Stimulated activated naive CD4-positive, alpha-beta T cell (primary cell): Measurements from ENCODE around the gene LSAMP.
A peak's percentile ranks its signal among the peaks of the same experiment; 100 is the strongest.

Experiments
- DNase-seq, 6 experiments: peaks; one replicate each; lab custom pipeline; 2025; lab: John Stamatoyannopoulos, UW

LSAMP gene

DNA sequence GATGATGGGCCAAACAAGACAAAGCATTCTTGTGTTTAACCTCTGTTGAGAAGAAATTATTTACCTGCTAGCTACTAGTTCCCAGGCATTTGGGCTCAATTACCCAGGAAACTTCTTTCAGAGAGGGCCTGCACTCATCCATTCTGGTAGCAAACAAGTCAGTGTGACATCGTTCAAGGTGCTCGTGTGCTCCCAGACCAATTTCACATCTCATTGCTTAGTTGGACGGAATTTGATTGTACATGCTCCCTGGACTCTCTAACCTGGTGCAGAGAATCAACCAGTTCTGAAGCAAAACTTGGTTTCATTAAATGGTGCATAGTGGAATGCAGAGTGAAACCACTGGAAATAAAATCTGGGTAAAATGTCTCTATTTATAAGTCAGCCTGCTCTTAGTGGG, 392.7 kb downstream of the LSAMP start:
- DNase-seq = no peak

DNA sequence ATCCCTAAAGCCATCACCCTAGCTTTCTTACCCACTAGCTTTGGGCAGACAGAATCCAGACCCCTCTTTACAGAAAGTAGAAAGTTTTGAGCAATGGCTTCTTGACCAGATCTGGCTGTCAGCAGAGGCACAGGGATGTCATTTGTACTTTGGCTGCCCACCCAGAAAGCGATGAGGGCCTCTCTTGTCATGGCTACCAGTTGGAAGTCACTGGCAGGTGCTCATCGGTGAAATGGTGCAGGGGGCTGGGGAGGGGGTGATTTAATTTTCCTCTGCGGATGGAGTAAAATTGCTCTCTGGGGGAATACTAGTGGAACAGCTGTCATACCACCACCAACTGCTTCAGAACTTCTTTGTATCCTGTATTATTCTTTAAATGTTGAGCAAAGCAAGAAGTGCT, 393.7 kb downstream of the LSAMP start:
- DNase-seq = peak in 1 of 6 experiments; percentile 29

DNA sequence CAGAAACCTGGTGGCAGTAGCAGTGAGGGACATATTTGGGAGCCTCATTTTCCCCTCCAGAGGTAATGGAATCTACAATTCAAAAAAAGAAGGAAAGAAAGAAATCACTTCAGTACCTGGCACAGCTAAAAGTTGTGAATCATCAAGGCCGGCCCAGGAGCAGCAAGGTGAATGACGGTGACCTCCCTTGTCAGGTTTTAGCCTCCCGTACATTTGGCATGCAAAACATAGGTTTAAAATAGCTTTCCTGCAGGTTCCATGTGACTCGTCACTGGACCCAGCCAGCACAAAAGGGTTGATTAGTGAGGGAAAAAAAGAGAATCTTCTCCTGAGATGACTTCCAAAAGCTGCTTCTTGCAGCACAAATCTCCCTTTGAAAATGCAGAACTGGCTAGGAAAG, 394.2 kb downstream of the LSAMP start:
- no peak for DNase-seq

- no peak for DNase-seq
Observed at GRCh38 chr3:116050311-116050915, 394.9 kb downstream of the LSAMP start.

GRCh38 chr3:116048991-116049390, 396.3 kb downstream of the LSAMP start:
- no peak for DNase-seq

- no peak for DNase-seq
Observed at GRCh38 chr3:116046350-116046749, 398.9 kb downstream of the LSAMP start.

DNA sequence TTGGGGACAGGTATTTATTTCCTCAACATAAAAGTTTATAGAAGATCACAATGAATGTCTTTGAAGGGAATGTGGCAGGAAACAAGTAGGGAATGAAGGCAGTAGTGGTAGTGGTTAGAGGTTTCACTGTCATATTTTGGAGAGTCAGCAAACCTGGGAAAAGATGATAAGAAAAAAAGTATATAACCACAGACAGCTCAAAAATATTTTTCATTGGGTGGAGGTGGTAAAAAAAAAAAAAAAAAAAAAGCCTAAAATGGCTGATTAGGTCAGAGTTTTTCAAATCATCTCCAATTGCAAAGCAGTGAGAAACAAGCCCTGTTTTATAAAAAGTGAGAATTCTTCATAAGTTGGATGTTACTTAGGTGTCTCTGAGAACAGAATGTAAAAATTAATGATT, 400.0 kb downstream of the LSAMP start:
- DNase-seq = no peak

- DNase-seq = no peak
Observed at GRCh38 chr3:116040152-116040551, 405.1 kb downstream of the LSAMP start.

- DNase-seq = no peak
Observed at GRCh38 chr3:116039651-116039985, 405.7 kb downstream of the LSAMP start.

- no peak for DNase-seq
Observed at GRCh38 chr3:116038968-116039650, 406.2 kb downstream of the LSAMP start.

- no peak for DNase-seq
Observed at GRCh38 chr3:116037954-116038911, 407.1 kb downstream of the LSAMP start.

- DNase-seq = no peak
Observed at GRCh38 chr3:116035429-116035828, 409.9 kb downstream of the LSAMP start.

DNA sequence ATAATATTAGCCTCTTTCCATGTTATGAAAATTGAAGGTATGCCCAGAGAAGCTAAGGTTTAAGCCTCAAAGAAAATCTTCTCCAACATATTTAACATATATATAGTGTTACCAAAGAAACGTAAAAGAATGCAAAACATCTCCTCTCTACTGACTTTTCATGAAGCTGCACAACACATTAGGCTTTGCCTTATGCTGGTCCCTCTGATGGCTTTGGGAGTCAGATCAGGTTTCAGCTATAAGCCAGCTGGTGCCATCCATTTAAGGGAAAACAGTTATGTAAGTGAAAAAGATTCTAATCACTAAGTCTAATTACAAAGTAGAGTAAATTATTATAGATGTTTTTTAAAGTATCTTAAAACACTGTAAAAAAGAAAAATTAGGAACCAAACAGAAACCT, 410.5 kb downstream of the LSAMP start:
- DNase-seq = no peak

DNA sequence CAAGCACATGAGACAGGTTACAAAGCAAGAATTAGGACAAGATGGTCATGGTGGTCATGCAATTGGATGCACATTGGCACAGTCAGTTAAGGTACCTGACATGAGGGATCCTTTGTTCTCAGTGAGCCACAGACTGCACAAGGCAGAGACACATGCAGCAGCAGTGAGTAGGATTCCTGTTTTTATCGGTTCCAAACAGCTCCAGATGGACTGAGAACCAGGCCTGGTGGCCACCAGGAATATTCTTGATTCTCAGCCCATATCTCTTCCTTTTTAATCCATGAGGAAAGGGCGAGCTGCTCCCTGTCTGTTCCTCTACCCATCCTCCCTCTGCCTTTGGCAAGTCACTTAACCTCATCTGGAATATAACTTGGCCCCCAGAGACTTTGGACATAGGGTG, 411.2 kb downstream of the LSAMP start:
- no peak for DNase-seq

DNA sequence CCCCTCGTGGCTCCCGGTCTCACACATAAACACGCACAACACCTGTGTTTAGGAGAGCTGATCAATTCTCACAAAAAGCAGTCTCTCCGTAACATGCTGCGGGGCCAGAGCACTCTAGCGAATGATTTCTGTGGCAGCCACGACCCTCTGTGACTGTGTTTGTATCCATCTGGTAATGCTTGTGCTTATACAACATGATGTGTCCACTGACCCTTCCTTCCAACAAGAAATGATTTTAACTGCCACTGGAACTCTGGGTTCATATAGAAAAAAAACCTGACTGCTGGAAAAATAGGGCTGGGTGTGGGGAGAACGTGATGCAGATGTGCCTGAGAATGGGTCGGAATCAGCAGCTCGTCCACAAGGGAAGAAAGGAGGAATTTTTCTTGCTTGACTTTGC, 411.8 kb downstream of the LSAMP start:
- DNase-seq = no peak

DNA sequence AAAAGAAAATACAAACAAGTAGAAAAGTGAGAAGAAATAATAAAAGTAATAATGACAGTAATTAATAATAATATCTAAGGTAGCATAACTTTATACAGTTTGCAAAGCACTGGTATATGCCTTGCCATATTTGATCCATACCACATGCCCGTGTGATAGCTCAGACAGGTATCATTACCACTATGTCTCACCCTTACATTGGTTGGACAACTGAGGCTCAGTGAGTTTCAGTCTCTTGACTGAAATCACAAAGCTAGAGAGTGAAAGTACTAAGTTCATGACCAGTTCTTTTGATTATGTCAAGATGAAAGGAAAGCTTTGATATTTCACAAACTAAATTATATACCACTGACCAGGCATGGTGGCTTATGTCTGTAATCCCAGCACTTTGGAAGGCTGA, 413.1 kb downstream of the LSAMP start:
- no peak for DNase-seq

- DNase-seq = no peak
Observed at GRCh38 chr3:116030131-116030850, 415.0 kb downstream of the LSAMP start.

DNA sequence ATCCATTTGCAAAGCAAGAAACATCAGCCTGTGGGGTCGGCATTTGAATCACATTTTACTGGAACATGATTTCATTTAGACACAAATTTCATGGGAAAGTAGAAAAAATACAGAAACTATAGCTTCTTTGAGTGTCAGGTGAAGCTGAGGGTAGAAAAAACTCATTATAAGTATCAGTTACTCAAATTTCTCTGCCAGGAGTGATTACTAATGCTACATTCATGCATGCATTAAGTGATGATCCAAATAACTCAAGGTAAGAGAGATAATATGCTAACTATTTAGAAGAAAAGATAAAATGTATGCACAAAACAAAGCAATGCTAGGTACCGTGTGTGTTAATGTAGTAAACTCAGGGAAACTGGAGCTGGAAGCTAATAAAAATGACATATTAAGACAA, 416.0 kb downstream of the LSAMP start:
- no peak for DNase-seq

GRCh38 chr3:116028157-116028556, 417.1 kb downstream of the LSAMP start:
- DNase-seq = no peak

DNA sequence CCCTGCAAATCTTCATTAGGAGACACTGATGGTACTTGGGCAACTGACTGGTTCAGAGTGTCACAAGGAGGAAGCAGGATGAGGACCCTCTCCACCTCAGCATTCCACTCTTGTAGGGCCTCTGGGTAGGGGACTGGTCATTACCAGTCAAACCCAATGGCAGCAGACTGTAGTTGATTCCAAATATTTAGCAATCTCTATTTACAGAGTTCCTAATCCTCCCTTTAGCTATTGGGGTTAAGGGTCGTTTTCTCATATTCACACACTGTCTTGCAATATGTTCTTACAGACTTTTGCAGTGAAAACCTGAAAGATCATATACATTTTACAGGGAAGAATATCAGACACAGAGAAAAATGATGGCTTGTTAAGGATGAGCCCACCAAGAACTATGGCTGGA, 424.3 kb downstream of the LSAMP start:
- DNase-seq = no peak

DNA sequence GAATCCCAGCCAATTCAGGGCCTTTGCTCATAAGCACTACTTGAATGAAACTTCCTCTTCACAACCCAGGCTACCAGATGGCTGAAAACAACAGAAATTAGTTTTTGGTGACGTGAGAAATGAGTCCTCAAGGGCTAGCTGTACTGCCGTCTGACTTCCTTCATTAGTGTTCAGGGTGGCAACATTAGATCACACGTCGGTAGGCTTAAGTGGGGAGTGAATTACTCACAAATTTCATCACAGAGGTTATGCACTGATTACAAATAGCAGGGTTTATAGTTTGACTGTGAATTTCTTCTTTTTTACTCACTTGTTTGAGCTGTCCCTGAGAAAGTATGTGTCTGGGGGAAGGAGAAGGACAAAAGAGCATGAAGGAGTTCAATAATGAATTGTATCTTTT, 424.8 kb downstream of the LSAMP start:
- DNase-seq = no peak

GRCh38 chr3:116019254-116019763, 426.0 kb downstream of the LSAMP start:
- no peak for DNase-seq
